ENCODE data around the gene BCL2L11.

The BCL2L11 gene

DNA sequence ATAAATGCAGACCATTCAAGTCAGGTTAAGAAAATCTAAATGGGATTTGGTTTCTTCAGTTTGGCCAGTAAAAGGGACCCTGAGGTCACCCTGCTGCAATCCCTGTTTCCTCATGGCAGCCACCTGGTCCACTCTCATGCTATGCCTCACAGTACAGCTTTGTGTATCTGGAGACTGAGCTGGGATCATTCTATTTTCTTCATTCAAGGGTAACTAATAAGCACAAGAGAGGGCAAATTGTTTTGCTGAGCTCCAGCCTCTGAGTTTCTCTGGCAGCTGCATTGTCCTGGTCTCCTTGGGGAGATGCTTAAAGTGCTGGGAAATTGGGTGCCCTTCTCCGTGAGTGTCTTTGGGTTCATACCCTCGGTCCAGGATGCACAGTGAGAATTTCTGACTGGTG lies 18.5 kb upstream of the BCL2L11 start:
- H3K4me1 Mint-ChIP-seq: peaks cover 11% of the 10 kb centered on the region
- H3K9me3 Mint-ChIP-seq: no peaks in the 10 kb centered on the region
- H3K4me3 Mint-ChIP-seq: no peak overlapping the region
- no peaks in the 10 kb centered on the region for H3K36me3 Mint-ChIP-seq (ENCODE audit: low read depth)
- no peak overlapping the region for H3K27ac Mint-ChIP-seq
- H3K27me3 Mint-ChIP-seq (ENCODE audit: low read depth, poor library complexity): peaks cover 18% of the 10 kb centered on the region
- no peak for DNase-seq
- TF ChIP-seq, protein P1, sequence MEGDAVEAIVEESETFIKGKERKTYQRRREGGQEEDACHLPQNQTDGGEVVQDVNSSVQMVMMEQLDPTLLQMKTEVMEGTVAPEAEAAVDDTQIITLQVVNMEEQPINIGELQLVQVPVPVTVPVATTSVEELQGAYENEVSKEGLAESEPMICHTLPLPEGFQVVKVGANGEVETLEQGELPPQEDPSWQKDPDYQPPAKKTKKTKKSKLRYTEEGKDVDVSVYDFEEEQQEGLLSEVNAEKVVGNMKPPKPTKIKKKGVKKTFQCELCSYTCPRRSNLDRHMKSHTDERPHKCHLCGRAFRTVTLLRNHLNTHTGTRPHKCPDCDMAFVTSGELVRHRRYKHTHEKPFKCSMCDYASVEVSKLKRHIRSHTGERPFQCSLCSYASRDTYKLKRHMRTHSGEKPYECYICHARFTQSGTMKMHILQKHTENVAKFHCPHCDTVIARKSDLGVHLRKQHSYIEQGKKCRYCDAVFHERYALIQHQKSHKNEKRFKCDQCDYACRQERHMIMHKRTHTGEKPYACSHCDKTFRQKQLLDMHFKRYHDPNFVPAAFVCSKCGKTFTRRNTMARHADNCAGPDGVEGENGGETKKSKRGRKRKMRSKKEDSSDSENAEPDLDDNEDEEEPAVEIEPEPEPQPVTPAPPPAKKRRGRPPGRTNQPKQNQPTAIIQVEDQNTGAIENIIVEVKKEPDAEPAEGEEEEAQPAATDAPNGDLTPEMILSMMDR (IDR thresholded peaks at IDR 0.05): no peak

DNA sequence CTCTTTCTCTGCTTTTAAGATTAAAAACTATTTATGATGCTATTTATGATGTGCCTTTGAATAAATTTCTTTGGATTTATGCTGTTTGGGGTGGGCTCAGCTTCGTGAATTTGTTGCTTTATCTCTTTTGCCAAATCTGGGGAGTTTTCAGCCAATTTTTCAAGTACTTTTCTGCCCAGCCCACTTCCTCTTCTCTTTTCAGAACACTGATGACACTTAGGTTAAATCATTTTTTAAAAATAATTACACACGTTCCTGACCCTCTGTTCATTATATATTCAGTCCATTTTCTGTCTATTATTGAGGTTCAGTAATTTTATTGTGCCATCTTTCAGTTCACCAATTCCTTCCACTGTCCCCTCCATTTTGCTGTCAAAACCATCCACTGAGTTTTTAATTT lies 14.8 kb upstream of the BCL2L11 start:
- no peak for DNase-seq
- TF ChIP-seq, protein P1 (IDR thresholded peaks at IDR 0.05): no peak
- Mint-ChIP-seq H3K27me3 (ENCODE audit: low read depth, poor library complexity) (peaks cover 21% of the 10 kb centered on the region), H3K4me1 (no peaks in the 10 kb centered on the region), H3K4me3 (no peak overlapping the region), H3K36me3 (ENCODE audit: low read depth) (no peaks in the 10 kb centered on the region), H3K27ac (no peak overlapping the region), H3K9me3 (no peaks in the 10 kb centered on the region)

DNA sequence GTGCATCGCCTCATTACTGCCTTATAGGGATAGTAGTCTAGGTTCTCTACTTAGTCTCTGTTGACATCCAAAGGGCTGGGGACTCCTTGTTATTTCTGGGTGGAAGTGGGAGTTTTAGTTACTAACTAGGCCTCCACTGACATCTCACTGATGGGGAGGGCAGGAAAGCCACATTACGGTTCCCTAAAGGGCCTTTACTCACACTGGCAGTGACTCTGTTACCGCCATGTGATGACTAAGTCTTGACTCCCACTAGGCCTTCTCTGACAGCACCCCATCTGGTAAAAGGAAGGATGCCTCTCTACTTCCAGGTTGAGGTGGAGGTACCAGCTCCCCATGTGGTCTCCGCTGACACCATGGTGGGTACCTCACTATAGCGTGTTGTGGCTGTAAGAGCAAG lies 14.0 kb upstream of the BCL2L11 start:
- Mint-ChIP-seq H3K9me3 (no peaks in the 10 kb centered on the region), H3K4me3 (no peak overlapping the region), H3K36me3 (ENCODE audit: low read depth) (no peaks in the 10 kb centered on the region)

DNA sequence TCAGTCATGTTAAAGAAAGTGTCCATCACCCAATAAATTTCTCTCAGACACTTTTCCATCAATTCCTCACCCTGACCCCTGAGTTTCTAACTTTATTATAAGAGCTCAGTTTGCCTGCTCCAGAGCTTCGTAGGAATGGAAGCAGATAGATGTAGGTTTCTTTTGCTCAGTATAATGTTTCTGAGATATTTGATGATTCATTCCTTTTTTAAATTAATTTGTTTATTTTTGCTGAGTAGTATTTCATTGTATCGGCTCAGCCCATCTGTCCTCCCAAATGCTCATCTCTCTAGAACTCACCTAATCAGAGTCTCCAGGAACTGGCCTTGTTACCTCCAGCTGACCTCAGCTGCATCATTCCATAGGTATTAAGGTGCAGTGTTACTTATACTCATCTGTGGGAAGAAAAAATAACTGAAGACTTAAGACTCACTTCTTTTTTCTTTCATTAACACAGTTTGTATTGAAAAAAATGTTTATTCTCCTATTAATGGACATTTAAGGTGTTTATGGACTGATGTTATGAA lies 11.9 kb upstream of the BCL2L11 start:
- no peak for DNase-seq
- TF ChIP-seq, protein P1 (IDR thresholded peaks at IDR 0.05): no peak
- H3K27me3 Mint-ChIP-seq (ENCODE audit: low read depth, poor library complexity): peaks cover 29% of the 10 kb centered on the region
- no peak overlapping the region for H3K4me3 Mint-ChIP-seq
- H3K36me3 Mint-ChIP-seq (ENCODE audit: low read depth): no peaks in the 10 kb centered on the region
- H3K27ac Mint-ChIP-seq: no peak overlapping the region
- no peaks in the 10 kb centered on the region for H3K4me1 Mint-ChIP-seq
- H3K9me3 Mint-ChIP-seq: no peaks in the 10 kb centered on the region

More for the DNA sequence above, 14.0 kb upstream of the BCL2L11 start:
- Mint-ChIP-seq H3K4me1 (no peaks in the 10 kb centered on the region), H3K27me3 (ENCODE audit: low read depth, poor library complexity) (peaks cover 21% of the 10 kb centered on the region), H3K27ac (no peak overlapping the region)
- no peak for DNase-seq
- TF ChIP-seq, protein P1 (IDR thresholded peaks at IDR 0.05): no peak

DNA sequence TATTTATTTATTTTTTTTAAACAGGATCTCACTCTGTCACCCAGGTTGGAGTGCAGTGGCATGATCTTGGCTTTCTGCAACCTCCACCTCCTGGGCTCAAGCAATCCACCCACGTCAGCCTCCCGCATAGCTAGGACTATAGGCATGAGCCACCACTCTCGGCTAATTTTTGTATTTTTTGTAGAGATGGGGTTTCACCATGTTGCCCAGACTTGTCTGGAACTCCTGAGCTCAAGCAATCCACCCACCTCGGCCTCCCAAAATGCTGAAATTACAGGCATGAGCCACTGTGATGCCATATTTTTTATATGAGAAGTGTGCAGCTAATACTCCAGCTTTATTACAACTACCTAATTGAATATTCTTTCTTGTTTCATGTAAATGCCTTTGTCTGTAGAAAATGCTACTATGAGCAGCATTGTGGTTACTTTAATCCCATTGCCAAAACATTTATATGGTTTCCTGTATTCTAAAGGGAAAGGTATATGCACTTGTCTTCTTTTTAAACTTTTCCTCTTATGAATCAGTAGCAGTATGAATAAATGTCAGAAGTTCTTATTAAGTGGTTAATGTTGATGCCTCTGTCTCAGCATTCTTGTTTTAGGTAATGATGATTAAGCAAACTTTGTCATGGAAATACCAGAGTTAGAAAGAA lies 9.5 kb upstream of the BCL2L11 start:
- no peak overlapping the region for H3K27ac Mint-ChIP-seq
- H3K4me1 Mint-ChIP-seq: no peaks in the 10 kb centered on the region
- H3K27me3 Mint-ChIP-seq (ENCODE audit: low read depth, poor library complexity): peaks cover 38% of the 10 kb centered on the region
- no peak overlapping the region for H3K4me3 Mint-ChIP-seq
- no peak for DNase-seq
- H3K9me3 Mint-ChIP-seq: no peaks in the 10 kb centered on the region
- TF ChIP-seq, protein P1 (IDR thresholded peaks at IDR 0.05): no peak
- H3K36me3 Mint-ChIP-seq (ENCODE audit: low read depth): no peaks in the 10 kb centered on the region

DNA sequence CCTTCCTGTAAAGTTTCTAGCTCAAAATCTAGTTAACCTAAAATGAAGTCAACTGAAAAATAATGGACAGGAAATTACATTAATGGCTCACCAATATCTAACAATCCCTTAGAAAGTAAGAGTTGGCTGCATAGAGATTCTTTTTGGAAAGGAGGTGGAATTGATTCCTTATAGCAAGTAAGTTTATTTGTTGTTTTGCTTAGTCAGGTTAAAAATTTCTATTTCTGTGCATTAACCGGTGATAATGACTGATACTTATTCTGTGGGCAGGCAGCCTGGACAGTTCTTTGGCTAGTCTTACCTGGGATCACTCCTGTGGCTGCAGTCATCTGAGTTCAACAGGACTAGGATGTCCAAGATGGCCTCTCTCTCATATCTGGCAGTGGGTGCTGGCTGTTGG lies 6.9 kb upstream of the BCL2L11 start:
- Mint-ChIP-seq H3K27ac (no peak overlapping the region), H3K4me1 (peaks cover 22% of the 10 kb centered on the region), H3K36me3 (ENCODE audit: low read depth) (no peaks in the 10 kb centered on the region), H3K27me3 (ENCODE audit: low read depth, poor library complexity) (peaks cover 57% of the 10 kb centered on the region), H3K4me3 (no peak overlapping the region), H3K9me3 (no peaks in the 10 kb centered on the region)
- DNase-seq: no peak
- TF ChIP-seq, protein P1 (IDR thresholded peaks at IDR 0.05): no peak
